Body of pancreas (tissue), 4 donors: ENCODE data around the gene GRIK2.

Experiments
- CTCF ChIP-seq, 7 experiments: fragments of 450-650 bp in 4 of 7; fragments of 200-600 bp in 3 of 7; sonication (generic) in 3 of 7; IDR thresholded peaks; one replicate each; pipeline ENCODE4 v1.5.1; 2016 to 2019; ENCODE audit warnings: antibody characterized with exemption in 7 of 7
- POLR2A ChIP-seq, 3 donors: fragments of 450-650 bp; IDR thresholded peaks; one replicate each; pipeline ENCODE4 v1.6.1; 2016; ENCODE audit warnings: antibody characterized with exemption in 3 of 3, mild to moderate bottlenecking in 2 of 3

DNA sequence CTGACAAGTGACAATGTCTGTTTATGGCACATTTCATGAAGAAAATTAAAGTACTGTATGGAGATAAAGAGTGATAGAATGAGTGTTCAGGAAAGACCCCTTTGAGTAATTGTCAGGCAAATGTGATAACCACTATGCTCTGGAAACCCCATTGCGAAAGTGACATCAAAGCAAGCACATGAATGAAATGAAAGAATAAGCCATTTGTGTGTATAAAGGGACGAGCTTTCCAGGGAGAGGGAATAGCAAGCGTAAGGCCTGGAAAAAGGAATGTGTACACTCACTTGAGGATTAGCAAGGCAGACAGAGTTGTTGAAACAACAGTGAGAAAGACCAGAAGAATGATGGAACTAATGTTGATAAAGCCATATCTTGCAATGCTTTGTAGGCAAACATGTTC lies 490.0 kb downstream of the GRIK2 start:
- no peak for TF ChIP-seq POLR2A (IDR thresholded peaks at IDR 0.05)
- TF ChIP-seq CTCF (IDR thresholded peaks at IDR 0.05), result no peak
